Omental fat pad (tissue), 4 donors: Measurements from ENCODE around the gene KISS1R. TPM values are rescaled to one million over a fixed set of nuclear protein-coding genes. Genes with fewer than 3 reads are reported as not detected.

Source experiments
- ATAC-seq: fragments of 150-250 bp; one replicate; pipeline ENCODE4 v1.9.1; 2016; ENCODE audit warnings: mild to moderate bottlenecking, moderate library complexity; ENCODE audit not compliant: low FRiP score
- DNase-seq: peaks from one replicate; pipeline ENCODE4 v3.0.0-alpha.2; 2019; ENCODE audit warnings: low spot score
- CTCF ChIP-seq, 3 donors: fragments of 450-650 bp; IDR thresholded peaks; one replicate each; pipeline ENCODE4 v1.5.1; 2016 to 2017; ENCODE audit warnings: antibody characterized with exemption in 3 of 3, mild to moderate bottlenecking in 3 of 3, moderate library complexity in 2 of 3
- total RNA-seq, 4 donors: library from RNA; depleted of rRNA; stranded (reverse); fragments of >200 nt; gene quantifications; one replicate each; pipeline ENCODE4 v1.1.0, GENCODE V29; 2016

Gene KISS1R
- total RNA-seq, 4 donors from 2014 or later, result 0.24 TPM; not detected in 3

- no peak for DNase-seq
- ATAC-seq, result no peak
- no peak for TF ChIP-seq CTCF (IDR thresholded peaks at IDR 0.05)
Observed at GRCh38 chr19:937259-937694, 20.1 kb downstream of the KISS1R start.

- no peak for TF ChIP-seq CTCF (IDR thresholded peaks at IDR 0.05)
- DNase-seq (no peak), ATAC-seq (no peak)
Observed at GRCh38 chr19:938233-938923, 21.2 kb downstream of the KISS1R start.

- DNase-seq (no peak), ATAC-seq (no peak)
- TF ChIP-seq CTCF (IDR thresholded peaks at IDR 0.05), result no peak
Observed at GRCh38 chr19:939439-939838, 22.3 kb downstream of the KISS1R start.

GRCh38 chr19:939922-940321, 22.8 kb downstream of the KISS1R start:
- no peak for TF ChIP-seq CTCF (IDR thresholded peaks at IDR 0.05)
- DNase-seq, result no peak
- no peak for ATAC-seq

GRCh38 chr19:940591-941291, 23.6 kb downstream of the KISS1R start:
- TF ChIP-seq CTCF (IDR thresholded peaks at IDR 0.05), result no peak
- DNase-seq, result no peak
- peak; percentile 63 for ATAC-seq

GRCh38 chr19:941292-942132, 24.4 kb downstream of the KISS1R start:
- peak; percentile 2 for ATAC-seq
- DNase-seq, result no peak
- TF ChIP-seq CTCF (IDR thresholded peaks at IDR 0.05), result no peak
